HG02571 (cell line): Measurements from ENCODE around the gene SFTPB.
"Not testable (repeated sequence)": the region's sequence is repeated elsewhere in the genome, so short reads cannot be mapped to it uniquely, and the experiment has no call there.

ENCODE experiments used
- ATAC-seq: cut with Tn5 transposase; IDR thresholded peaks from one replicate; pipeline ENCODE4 v1.9.1; 2021; ENCODE audit warnings: mild to moderate bottlenecking, moderate library complexity; ENCODE audit not compliant: unreplicated experiment

The SFTPB gene

GRCh38 chr2:85659324-85659981 lies 8.5 kb downstream of the SFTPB start:
- ATAC-seq, result no peak

- ATAC-seq, result not testable (repeated sequence)
Measured at GRCh38 chr2:85657399-85657798, 10.6 kb downstream of the SFTPB start.

- no peak for ATAC-seq
Measured at GRCh38 chr2:85656468-85656867, 11.5 kb downstream of the SFTPB start.

GRCh38 chr2:85655961-85656417 lies 12.0 kb downstream of the SFTPB start:
- no peak for ATAC-seq

- no peak for ATAC-seq
Measured at GRCh38 chr2:85653996-85654395, 14.0 kb downstream of the SFTPB start.

GRCh38 chr2:85652056-85652455 lies 15.9 kb downstream of the SFTPB start:
- no peak for ATAC-seq

GRCh38 chr2:85651097-85651496 lies 16.9 kb downstream of the SFTPB start:
- ATAC-seq, result no peak

- ATAC-seq, result no peak
Measured at GRCh38 chr2:85650456-85650855, 17.5 kb downstream of the SFTPB start.

GRCh38 chr2:85649201-85650190 lies 18.5 kb downstream of the SFTPB start:
- no peak for ATAC-seq

- ATAC-seq, result no peak
Measured at GRCh38 chr2:85648619-85649018, 19.4 kb downstream of the SFTPB start.

- ATAC-seq, result no peak
Measured at GRCh38 chr2:85647823-85648526, 20.0 kb downstream of the SFTPB start.

GRCh38 chr2:85646166-85646565 lies 21.8 kb downstream of the SFTPB start:
- ATAC-seq, result no peak

- ATAC-seq, result no peak
Measured at GRCh38 chr2:85644909-85645308, 23.1 kb downstream of the SFTPB start.

GRCh38 chr2:85642725-85643124 lies 25.3 kb downstream of the SFTPB start:
- no peak for ATAC-seq

- ATAC-seq, result no peak
Measured at GRCh38 chr2:85635636-85636035, 32.4 kb downstream of the SFTPB start.

- ATAC-seq, result no peak
Measured at GRCh38 chr2:85635011-85635410, 33.0 kb downstream of the SFTPB start.

GRCh38 chr2:85631316-85631715 lies 36.7 kb downstream of the SFTPB start:
- no peak for ATAC-seq

GRCh38 chr2:85628658-85629057 lies 39.3 kb downstream of the SFTPB start:
- ATAC-seq, result no peak

GRCh38 chr2:85623991-85624390 lies 44.0 kb downstream of the SFTPB start:
- ATAC-seq, result no peak

GRCh38 chr2:85621338-85621737 lies 46.7 kb downstream of the SFTPB start:
- no peak for ATAC-seq

GRCh38 chr2:85619617-85620016 lies 48.4 kb downstream of the SFTPB start:
- ATAC-seq, result no peak
